K562 (cell line): Measurements from ENCODE around the gene BCAS1. TPM values are rescaled to one million over a fixed set of nuclear protein-coding genes. Genes with fewer than 3 reads are reported as not detected.

ENCODE experiments used
- ATAC-seq: fragments of 200-7000 bp; cut with Tn5 transposase; 3 replicates; pipeline ENCODE4 v1.9.1; 2020; ENCODE audit warnings: moderate library complexity
- BruUV-seq: library from RNA; stranded (reverse); fragments of 400-500 nt; replicated peaks from 2 replicates; lab custom pipeline; 2021; lab: Mats Ljungman, UMichigan
- CTCF ChIA-PET: fragments of 300-600 bp; formaldehyde crosslinking; extraction: SDS; loops from one replicate; lab custom pipeline; 2021; ENCODE audit warnings: low intra/inter-chr PET ratio; lab: Yijun Ruan, JAX
- POLR2A ChIA-PET: fragments of 300-600, 350-650 bp; sonication (Branson Sonifier 250); formaldehyde crosslinking; extraction: SDS; loops from one replicate; lab custom pipeline; 2021; ENCODE audit warnings: antibody characterized with exemption, inconsistent platforms; lab: Yijun Ruan, JAX
- DNase-seq, 4 experiments: peaks; one replicate each; pipeline versions ENCODE4 v3.0.0 to v3.0.0-alpha.2; 2011 to 2018; ENCODE audit warnings: low spot score in 3 of 4, mixed read lengths in 3 of 4; ENCODE audit errors: extremely low read depth in 1 of 4
- FAIRE-seq: peaks from 2 replicates; lab custom pipeline; 2011; peaks lifted over from hg19 to GRCh38; lab: Jason Lieb, UNC
- H2AFZ ChIP-seq: 2 replicates; pipeline ENCODE4 v1.6.0; 2011; ENCODE audit warnings: low read depth, low read length, control low read depth, inconsistent platforms
- H3K27ac ChIP-seq: fragments of 200-600 bp; 3 replicates; pipeline ENCODE4 v1.8.0; 2011; ENCODE audit warnings: low read depth, mild to moderate bottlenecking, control low read depth, inconsistent platforms, low read length, moderate library complexity, mixed read lengths; ENCODE audit errors: extremely low read depth
- H3K27me3 ChIP-seq, 2 experiments: fragments of 300-600 bp in 1 of 2; 2 replicates in 1 of 2; 3 replicates in 1 of 2; pipeline versions ENCODE4 v1.6.0 to v1.8.0; 2011; ENCODE audit warnings: inconsistent platforms in 2 of 2, low read length in 2 of 2, mild to moderate bottlenecking in 1 of 2, mixed read lengths in 1 of 2, moderate library complexity in 1 of 2; ENCODE audit not compliant: control insufficient read depth in 2 of 2, insufficient read depth in 2 of 2
- H3K36me3 ChIP-seq: fragments of 300-600 bp; 3 replicates; pipeline ENCODE4 v1.8.0; 2011; ENCODE audit warnings: mild to moderate bottlenecking, low read length, inconsistent platforms; ENCODE audit not compliant: control insufficient read depth, insufficient read depth
- H3K4me1 ChIP-seq, 2 experiments: fragments of 200-600 bp in 1 of 2; replicated peaks in 1 of 2; 2 replicates in 1 of 2; 3 replicates in 1 of 2; pipeline versions ENCODE4 v1.5.1 to v1.8.0; 2011; ENCODE audit warnings: inconsistent platforms in 2 of 2, low read length in 2 of 2, mild to moderate bottlenecking in 1 of 2, mixed read lengths in 1 of 2, moderate library complexity in 1 of 2; ENCODE audit not compliant: control insufficient read depth in 2 of 2, insufficient read depth in 2 of 2
- H3K4me2 ChIP-seq: 2 replicates; pipeline ENCODE4 v1.6.1; 2011; ENCODE audit warnings: low read length, control low read depth, inconsistent platforms, mixed read lengths; ENCODE audit not compliant: insufficient read depth
- H3K4me3 ChIP-seq: fragments of 200-600 bp; sonication (generic), shearing (Covaris generic); 2 replicates; pipeline ENCODE4 v1.5.1; 2016; ENCODE audit warnings: control low read depth, inconsistent platforms
- H3K79me2 ChIP-seq: fragments of 200-600 bp; 3 replicates; pipeline ENCODE4 v1.8.0; 2011; ENCODE audit warnings: low read length, inconsistent platforms; ENCODE audit not compliant: control insufficient read depth, insufficient read depth
- H3K9ac ChIP-seq, 2 experiments: 2 replicates each; pipeline versions ENCODE4 v1.6.0 to v1.6.1; 2011; ENCODE audit warnings: low read depth in 2 of 2, low read length in 2 of 2, control low read depth in 1 of 2, inconsistent platforms in 1 of 2, mild to moderate bottlenecking in 1 of 2, mixed read lengths in 1 of 2; ENCODE audit not compliant: insufficient read depth in 1 of 2
- H3K9me1 ChIP-seq: one replicate; pipeline ENCODE4 v1.6.0; 2011; ENCODE audit warnings: inconsistent platforms, mild to moderate bottlenecking, low read length, moderate library complexity; ENCODE audit not compliant: control insufficient read depth, insufficient read depth
- H3K9me3 ChIP-seq: replicated peaks from 2 replicates; pipeline ENCODE4 v1.5.1; 2011; ENCODE audit warnings: low read depth, low read length, inconsistent platforms; ENCODE audit not compliant: control insufficient read depth, insufficient read depth
- H4K20me1 ChIP-seq: replicated peaks from 2 replicates; pipeline ENCODE4 v1.6.1; 2011; ENCODE audit warnings: low read length, inconsistent platforms, mixed read lengths; ENCODE audit not compliant: control insufficient read depth, insufficient read depth
- ZBTB11 ChIP-seq, 3 experiments: fragments of 200-800 bp in 1 of 3; fragments of 250-450 bp in 1 of 3; fragments of 450-650 bp in 1 of 3; sonication (Bioruptor Pico) in 1 of 3; sonication (Bioruptor generic) in 1 of 3; formaldehyde crosslinking in 1 of 3; IDR thresholded peaks; 2 replicates each; pipeline versions ENCODE4 v1.6.1 to v1.8.0; 2016 to 2022; ENCODE audit warnings: mild to moderate bottlenecking in 2 of 3, missing genetic modification characterization in 2 of 3, missing compliant biosample characterization in 1 of 3, moderate library complexity in 1 of 3
- ZNF512 ChIP-seq: IDR thresholded peaks from 2 replicates; pipeline ENCODE4 v1.6.1; 2016; ENCODE audit warnings: missing genetic modification characterization, missing compliant biosample characterization
- WGBS: fragments of 100-300 bp; shearing (Covaris generic); methylation state at CpG from one replicate; pipeline ENCODE4 v1.1.6; 2016; ENCODE audit warnings: low coverage, mixed read lengths; ENCODE audit not compliant: insufficient coverage; ENCODE audit errors: missing lambda C conversion rate; 5-methylcytosine and 5-hydroxymethylcytosine counted together
- in situ Hi-C: fragments of 300-500 bp; cut with MboI; formaldehyde crosslinking; loops from 4 replicates; pipeline ENCODE4 v1.15.0; 2018; ENCODE audit warnings: inconsistent platforms, mixed read lengths
- intact Hi-C: fragments of 100-400 bp; cut with micrococcal nuclease; formaldehyde crosslinking; loops from 2 replicates; pipeline ENCODE4 v1.14.2; 2022
- polyA plus RNA-seq, 8 experiments: library from polyadenylated mRNA; depleted of rRNA in 4 of 8; stranded (reverse) in 5 of 8; unstranded in 3 of 8; fragments of >200 nt; fragmentation: Nextera tagmentation in 2 of 8; fragmentation: Illumina TruSeq in 1 of 8; extraction: Ambion mirVana in 2 of 8; extraction: Trizol in 1 of 8; gene quantifications; 2 replicates each; pipeline versions ENCODE4 v1.2.1 to v1.2.3, GENCODE V29; 2011 to 2014; ENCODE audit warnings: inconsistent platforms in 1 of 8, missing spikeins in 1 of 8
- total RNA-seq, 7 experiments: library from RNA; depleted of rRNA in 6 of 7; stranded (reverse); fragments of >200 nt in 6 of 7; fragmentation: Illumina TruSeq in 2 of 7; extraction: Trizol in 2 of 7; gene quantifications; 2 replicates each; pipeline versions ENCODE4 v1.2.1 to v1.2.3, GENCODE V29; 2011 to 2021; ENCODE audit warnings: low replicate concordance in 1 of 7

Gene BCAS1
- total and polyA plus RNA-seq, 9 of the 15 experiments (the other 6 are each of a cell fraction or from before 2014, with no cell fraction given) = 0.18 to 2.3 (median 0.93) TPM

- ATAC-seq (no peak), DNase-seq (no peak), FAIRE-seq (no peak)
- intact Hi-C loops (no loop called here), in situ Hi-C loops (no loop called here)
- WGBS = 0% methylated on average over 3 of the region's 3 CpGs
- POLR2A ChIA-PET = no interaction called here
- Histone ChIP-seq H2AFZ (no peak overlapping the region), H3K4me1 (no peaks in the 10 kb centered on the region), H3K79me2 (no peaks in the 10 kb centered on the region), H3K4me3 (no peak overlapping the region), H3K9ac (no peak overlapping the region), H4K20me1 (no peaks in the 10 kb centered on the region), H3K4me2 (no peak overlapping the region), H3K9me3 (no peaks in the 10 kb centered on the region), H3K27ac (no peak overlapping the region), H3K27me3 (peaks cover 0 to 5% of the 10 kb centered on the region in 2 experiments; a peak in 3 of 5 replicates), H3K36me3 (no peaks in the 10 kb centered on the region), H3K9me1 (no peaks in the 10 kb centered on the region)
- no TSS peak for BruUV-seq
- CTCF ChIA-PET = interaction anchor here (0.6 kb wide), 1 partner anchor 1471 kb away, joined by 3 read pairs; no protein-coding TSS in a partner anchor
- peak in 1 of 3 experiments; percentile 93; a peak in 2 of 6 replicates for TF ChIP-seq ZBTB11 (CRISPR knock-in tag; IDR thresholded peaks at IDR 0.05)
- TF ChIP-seq ZNF512 = no peak
Observed at GRCh38 chr20:54002741-54003140, 67.7 kb downstream of the BCAS1 start.
